Measurements from ENCODE around the gene RBM41. TPM values are rescaled to one million over a fixed set of nuclear protein-coding genes. Genes with fewer than 3 reads are reported as not detected.

RBM41 gene
- total RNA-seq, 1 experiment from 2014 or later, result 19.4 TPM

- H3K79me2 ChIP-seq (ENCODE audit: insufficient read depth, low read length), result no peaks in the 10 kb centered on the region
- Mint-ChIP-seq H3K9me3 (peaks cover 0 to 27% of the 10 kb centered on the region in 2 experiments; a peak in 3 of 5 replicates), H3K4me3 (no peak overlapping the region), H3K27me3 (ENCODE audit: low read depth) (no peaks in the 10 kb centered on the region), H3K36me3 (ENCODE audit: insufficient read depth in 1 of 3, low read depth in 3 of 3) (peaks cover 27 to 32% (median 27%) of the 10 kb centered on the region in 3 experiments), H3K27ac (no peak overlapping the region), H3K4me1 (peaks cover 9 to 17% of the 10 kb centered on the region in 2 experiments; a peak in 3 of 4 replicates)
- no peak overlapping the region for H4K91ac ChIP-seq (ENCODE audit: insufficient read length, low read depth, low read length)
- WGBS (ENCODE audit: extremely low coverage, insufficient read length, low lambda C conversion rate), result no CpG with 5 or more reads among the region's 1 CpG
- no peak overlapping the region for H3K18ac ChIP-seq (ENCODE audit: insufficient read length, low read depth, low read length)
- H2BK5ac ChIP-seq (ENCODE audit: insufficient read length, low read length), result no peak overlapping the region
- H2AFZ ChIP-seq (ENCODE audit: low read length), result no peak overlapping the region
- no peaks in the 10 kb centered on the region for H4K20me1 ChIP-seq (ENCODE audit: control insufficient read depth, insufficient read depth, insufficient read length)
- no peak overlapping the region for H3K9ac ChIP-seq (ENCODE audit: extremely low read depth, insufficient read length, low read length)
- no peak overlapping the region for H3K23ac ChIP-seq (ENCODE audit: insufficient read length, low read depth, low read length)
- H3T11ph ChIP-seq (ENCODE audit: low read length), result no peak overlapping the region
- no peaks in the 10 kb centered on the region for H3K9me3 ChIP-seq (ENCODE audit: control insufficient read depth, low read depth, low read length)
- no peak overlapping the region for H4K8ac ChIP-seq (replicated peaks; ENCODE audit: insufficient read length, low read depth, low read length)
- H2AK5ac ChIP-seq (ENCODE audit: insufficient read length, low read length), result no peak overlapping the region
- DNase-seq, result no peak
- no peak overlapping the region for H2BK20ac ChIP-seq (ENCODE audit: low read depth, low read length, poor library complexity, severe bottlenecking)
- no peaks in the 10 kb centered on the region for H3K79me1 ChIP-seq (ENCODE audit: insufficient read depth, low read depth, low read length, poor library complexity, severe bottlenecking)
- no peak overlapping the region for H4K5ac ChIP-seq (ENCODE audit: insufficient read length, low read depth, low read length)
- no peak overlapping the region for H3K4me2 ChIP-seq (ENCODE audit: insufficient read depth, insufficient read length, low read length)
- no peaks in the 10 kb centered on the region for H3K27me3 ChIP-seq (ENCODE audit: insufficient read depth, low read length)
- H2BK120ac ChIP-seq (ENCODE audit: low read depth, low read length, poor library complexity, severe bottlenecking), result no peak overlapping the region
- H2BK12ac ChIP-seq (ENCODE audit: insufficient read length, low read depth, low read length), result no peak overlapping the region
- no peak overlapping the region for H3K27ac ChIP-seq (ENCODE audit: insufficient read length, low read depth, low read length)
- H3K4me1 ChIP-seq (ENCODE audit: insufficient read depth, low read length), result no peaks in the 10 kb centered on the region
- H3K56ac ChIP-seq (ENCODE audit: insufficient read length, low read depth, low read length), result no peak overlapping the region
- H2BK15ac ChIP-seq (ENCODE audit: low read depth, low read length), result no peak overlapping the region
- no peak overlapping the region for H3K4ac ChIP-seq (ENCODE audit: low read depth, low read length)
- TF ChIP-seq CTCF (conservative IDR thresholded peaks at IDR 0.05), result no peak
- H3K23me2 ChIP-seq (ENCODE audit: insufficient read length, low read depth, low read length, poor library complexity, severe bottlenecking), result no peaks in the 10 kb centered on the region
- no peak overlapping the region for H3K14ac ChIP-seq (ENCODE audit: insufficient read depth, low read length)
Observed at GRCh38 chrX:107107459-107107858, 11.2 kb downstream of the RBM41 start.
